Caki2 (cell line): ENCODE data around the gene TAX1BP1. TPM values are rescaled to one million over a fixed set of nuclear protein-coding genes. Genes with fewer than 3 reads are reported as not detected.
"Not testable (repeated sequence)": the region's sequence is repeated elsewhere in the genome, so short reads cannot be mapped to it uniquely, and the experiment has no call there.

Source experiments
- DNase-seq: peaks from one replicate; pipeline ENCODE4 v3.0.0-alpha.2; 2015; ENCODE audit warnings: low read depth
- in situ Hi-C: cut with HindIII; loops from 2 replicates; pipeline ENCODE4 v1.10.0; 2016; ENCODE audit warnings: low sequenced_read_pairs, low pct_unique_long_range_greater_than_20kb, mixed read lengths
- total RNA-seq: library from RNA; depleted of rRNA; stranded (reverse); fragments of >200 nt; shearing (Covaris generic); gene quantifications from 2 replicates; pipeline ENCODE4 v1.2.3, GENCODE V29; 2014; ENCODE audit warnings: low replicate concordance

TAX1BP1 gene
- total RNA-seq, 1 experiment from 2014 or later, result 29.7 TPM

DNA sequence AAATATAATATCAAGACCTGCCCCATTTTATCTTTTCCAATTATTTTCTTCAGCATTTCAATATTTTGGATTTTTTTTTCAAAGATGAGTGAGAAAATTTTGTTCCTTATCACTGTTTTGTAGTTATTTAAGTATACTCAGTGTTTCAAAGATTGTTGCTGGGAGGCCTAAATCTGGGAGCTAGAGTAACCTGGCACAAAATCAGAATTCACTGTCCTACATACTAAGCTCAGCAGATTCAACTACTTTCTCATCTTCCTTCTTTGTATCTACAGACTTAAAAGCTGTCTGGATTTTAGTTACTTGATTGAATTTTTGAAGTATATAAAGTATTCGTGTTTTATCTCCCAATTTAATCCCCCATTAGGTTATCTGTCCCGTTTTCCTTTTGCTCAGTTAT lies 85.9 kb downstream of the TAX1BP1 start:
- DNase-seq, result no peak
- in situ Hi-C loops, result no loop called here

DNA sequence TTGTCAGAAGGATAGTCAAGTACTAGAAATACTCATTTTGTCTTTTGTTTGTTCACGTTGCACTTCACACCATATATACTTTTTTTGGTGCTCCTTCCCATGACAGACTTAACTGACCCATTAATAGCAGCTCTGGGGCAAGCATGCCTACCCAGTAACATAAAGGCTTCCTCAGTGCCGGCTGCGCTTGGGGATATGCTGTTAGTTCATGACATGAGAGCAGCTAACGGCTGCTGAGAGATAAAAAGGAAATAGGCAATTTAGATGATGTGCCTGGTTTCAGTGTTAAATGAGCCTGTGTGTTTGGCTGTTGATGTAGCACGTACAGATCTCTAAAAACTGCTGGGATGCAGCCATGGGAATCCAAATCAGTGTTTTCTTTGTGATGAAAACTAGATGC lies 86.4 kb downstream of the TAX1BP1 start:
- no peak for DNase-seq
- in situ Hi-C loops, result no loop called here

DNA sequence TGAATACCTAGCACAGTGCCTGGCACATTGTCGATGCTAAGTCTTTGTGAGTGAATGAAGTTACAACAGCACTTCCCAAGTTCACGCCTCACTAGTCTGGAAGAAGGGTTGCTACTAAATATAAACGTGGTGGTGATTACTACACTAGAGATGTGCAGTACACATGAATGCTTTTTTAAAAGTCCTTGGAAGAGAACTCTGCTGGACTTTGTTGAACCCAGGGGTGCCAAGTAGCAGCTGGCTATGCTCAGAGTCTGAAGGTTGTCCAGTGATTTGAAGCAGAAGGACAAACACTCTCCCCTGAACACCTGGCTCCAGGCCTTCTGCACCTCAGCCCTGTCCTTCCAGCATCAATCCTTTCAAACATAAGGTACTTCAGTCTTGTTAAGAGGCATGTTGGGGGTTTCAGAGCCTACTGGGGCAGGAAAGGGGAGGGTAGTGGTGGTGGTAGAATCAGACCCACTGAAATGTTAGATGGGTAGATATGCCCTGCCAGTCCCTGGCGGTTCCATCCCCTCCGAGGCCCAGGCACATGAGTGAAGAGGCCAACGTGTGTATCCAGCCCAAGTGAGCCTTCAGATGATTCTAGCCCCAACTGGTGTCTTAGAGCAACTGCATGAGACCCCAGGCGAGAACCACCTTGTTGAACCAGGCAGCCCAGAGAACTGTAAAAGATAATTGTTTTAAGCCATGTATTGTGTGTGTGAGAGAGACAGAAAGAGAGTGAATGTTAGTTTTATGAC lies 94.4 kb downstream of the TAX1BP1 start:
- in situ Hi-C loops, result no loop called here
- DNase-seq, result no peak

DNA sequence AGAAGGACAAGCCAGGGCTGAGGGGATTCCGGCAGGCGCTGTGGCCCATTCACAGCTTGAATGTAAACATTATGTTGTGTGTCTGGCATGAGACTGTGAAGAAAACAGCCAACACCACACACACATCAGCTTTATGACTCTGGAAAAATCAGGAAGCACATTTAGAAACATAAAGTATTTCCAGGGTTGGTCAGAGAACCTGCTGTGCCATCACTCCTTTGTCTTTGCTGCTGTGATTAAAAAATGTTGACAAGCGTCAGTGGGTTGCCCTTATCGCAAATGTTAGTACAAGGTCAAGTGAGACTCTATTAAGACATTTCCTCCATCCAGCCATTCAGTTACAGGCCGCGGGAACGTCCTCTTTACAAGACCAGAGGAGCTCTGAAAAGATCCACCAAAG lies 95.4 kb downstream of the TAX1BP1 start:
- DNase-seq, result no peak
- in situ Hi-C loops, result no loop called here

DNA sequence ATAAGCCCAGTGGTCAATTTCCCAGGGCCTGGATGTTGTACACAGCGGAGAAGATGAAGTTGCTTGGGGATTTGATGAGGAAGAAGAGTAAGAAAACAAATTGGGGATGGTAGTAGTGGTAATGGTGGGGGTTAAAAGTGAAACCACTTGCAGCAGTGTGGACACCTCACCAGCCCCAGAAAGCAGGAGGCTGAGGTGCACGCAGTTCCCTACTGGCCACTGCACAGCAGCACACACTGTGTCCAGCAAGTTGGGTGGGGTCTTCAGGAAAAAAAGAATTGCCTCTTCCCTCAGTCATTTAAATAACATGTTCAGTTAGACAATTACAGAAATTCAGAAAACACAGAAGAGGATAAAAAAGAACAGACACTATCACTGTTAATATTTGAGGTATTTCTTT lies 96.6 kb downstream of the TAX1BP1 start:
- DNase-seq, result no peak
- in situ Hi-C loops, result no loop called here

DNA sequence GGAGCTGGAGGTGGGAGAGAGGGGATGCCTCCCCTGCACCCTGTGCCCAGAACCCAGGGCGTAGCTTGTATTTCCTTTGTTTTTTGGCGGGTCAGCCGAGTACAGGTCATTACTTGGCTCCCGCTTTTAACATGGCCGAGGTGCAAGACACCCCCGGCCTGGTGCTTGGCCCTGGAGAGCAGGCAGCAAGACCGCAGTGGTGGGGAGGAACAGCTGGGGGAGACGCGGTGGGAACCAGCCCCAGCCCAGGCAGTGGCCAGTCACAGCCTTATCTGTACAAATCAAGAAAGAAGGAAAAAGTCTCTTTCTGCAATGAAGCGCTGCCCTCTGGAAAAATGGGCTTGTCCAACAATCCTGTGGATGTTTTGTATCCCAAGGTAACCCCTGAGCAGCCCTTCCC lies 99.1 kb downstream of the TAX1BP1 start:
- in situ Hi-C loops, result no loop called here
- no peak for DNase-seq

DNA sequence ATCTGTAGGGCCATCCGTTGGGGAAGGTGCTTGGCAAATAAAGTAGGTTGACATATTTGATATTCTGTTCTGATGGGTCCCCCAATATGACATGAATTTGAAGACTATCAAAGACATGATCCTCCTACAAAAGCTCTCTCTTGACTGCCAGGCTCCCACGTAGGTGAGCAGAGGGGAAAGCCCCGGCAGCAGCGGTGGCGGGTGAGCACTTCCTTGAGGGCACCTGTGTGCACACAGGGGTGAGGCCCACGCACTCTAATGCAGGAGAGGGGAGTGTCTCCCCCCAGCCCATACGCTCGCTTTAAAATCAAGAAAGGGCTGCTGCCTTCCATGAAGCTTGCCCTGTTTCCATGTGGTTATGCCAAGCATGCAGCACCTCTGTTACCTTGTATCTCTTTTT lies 100.4 kb downstream of the TAX1BP1 start:
- in situ Hi-C loops, result no loop called here
- DNase-seq, result no peak

DNA sequence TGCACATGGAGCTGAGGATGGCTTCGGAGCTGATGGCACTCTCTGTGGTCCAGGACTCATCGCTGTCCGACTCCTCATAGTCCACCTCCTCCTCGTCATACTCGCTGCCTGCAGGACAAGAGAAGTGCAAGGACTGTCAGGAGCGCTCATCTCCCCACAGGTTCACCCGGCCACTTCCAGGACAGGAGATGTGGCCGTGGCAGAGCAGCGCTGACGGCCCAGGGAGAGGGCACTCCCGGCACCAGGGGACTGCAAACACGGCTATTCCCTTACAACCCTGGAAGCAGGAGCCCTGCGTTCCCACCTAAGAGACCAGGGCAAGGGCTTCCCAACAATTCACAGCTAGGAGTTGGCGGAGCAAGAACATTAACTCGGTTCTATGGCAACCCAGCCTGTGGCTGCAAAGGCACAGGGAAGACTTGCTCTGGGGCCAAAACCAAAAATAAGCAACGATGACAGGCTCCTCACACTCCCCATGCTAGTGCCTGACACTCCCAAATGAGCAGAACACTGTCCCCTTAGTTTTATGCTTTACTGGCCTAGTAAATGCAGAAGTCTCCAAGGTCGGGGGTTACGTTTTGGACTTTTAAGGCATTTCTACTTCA lies 100.9 kb downstream of the TAX1BP1 start:
- in situ Hi-C loops, result no loop called here
- no peak for DNase-seq

DNA sequence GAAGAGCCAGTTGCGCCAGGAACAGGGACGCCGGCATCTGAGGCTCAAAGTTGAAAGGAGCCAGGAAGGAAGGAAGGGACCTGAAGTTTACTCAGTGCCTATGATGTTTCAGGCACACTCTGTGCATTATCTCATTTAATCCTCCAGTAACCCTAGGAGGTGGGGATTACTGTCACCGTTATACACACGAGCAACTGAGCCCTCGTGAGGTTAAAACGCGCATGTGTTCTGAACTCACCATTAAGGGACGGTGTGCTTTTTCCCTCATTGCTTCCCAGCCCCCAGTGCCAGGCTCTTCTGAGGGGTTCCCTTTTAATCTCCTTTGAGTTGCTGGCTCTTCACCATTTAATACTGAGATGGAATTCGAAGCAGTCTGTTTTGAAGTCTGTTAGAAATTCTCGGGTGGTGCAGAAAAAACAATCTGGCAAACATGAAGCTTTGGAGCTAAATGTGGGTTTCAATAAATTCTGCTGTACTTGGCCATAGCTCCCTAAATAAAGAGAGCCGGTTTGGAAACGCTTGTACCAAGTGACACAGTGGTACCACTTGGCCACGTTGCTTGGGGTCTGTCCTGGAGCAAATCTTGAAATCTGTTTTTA lies 102.2 kb downstream of the TAX1BP1 start:
- in situ Hi-C loops, result no loop called here
- no peak for DNase-seq

DNA sequence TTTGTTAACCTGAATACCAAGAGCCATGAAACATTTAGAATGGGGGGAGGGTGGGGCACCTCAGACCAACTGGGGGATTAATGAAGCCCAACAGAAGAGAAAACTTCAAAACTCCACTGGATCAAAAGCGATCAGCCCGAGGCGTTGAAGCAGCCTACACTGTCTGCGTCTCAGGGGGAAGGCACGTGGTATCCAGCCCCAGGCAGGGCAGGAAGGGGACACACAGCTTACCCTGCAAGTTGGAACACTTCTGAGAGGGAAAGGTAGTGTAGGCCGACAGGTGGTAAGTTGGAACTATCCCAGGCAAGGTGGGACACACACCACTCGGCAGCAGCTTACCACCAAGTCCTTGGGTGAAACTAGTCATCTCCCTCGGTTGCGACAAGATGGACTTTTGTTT lies 102.9 kb downstream of the TAX1BP1 start:
- no peak for DNase-seq
- in situ Hi-C loops, result no loop called here

DNA sequence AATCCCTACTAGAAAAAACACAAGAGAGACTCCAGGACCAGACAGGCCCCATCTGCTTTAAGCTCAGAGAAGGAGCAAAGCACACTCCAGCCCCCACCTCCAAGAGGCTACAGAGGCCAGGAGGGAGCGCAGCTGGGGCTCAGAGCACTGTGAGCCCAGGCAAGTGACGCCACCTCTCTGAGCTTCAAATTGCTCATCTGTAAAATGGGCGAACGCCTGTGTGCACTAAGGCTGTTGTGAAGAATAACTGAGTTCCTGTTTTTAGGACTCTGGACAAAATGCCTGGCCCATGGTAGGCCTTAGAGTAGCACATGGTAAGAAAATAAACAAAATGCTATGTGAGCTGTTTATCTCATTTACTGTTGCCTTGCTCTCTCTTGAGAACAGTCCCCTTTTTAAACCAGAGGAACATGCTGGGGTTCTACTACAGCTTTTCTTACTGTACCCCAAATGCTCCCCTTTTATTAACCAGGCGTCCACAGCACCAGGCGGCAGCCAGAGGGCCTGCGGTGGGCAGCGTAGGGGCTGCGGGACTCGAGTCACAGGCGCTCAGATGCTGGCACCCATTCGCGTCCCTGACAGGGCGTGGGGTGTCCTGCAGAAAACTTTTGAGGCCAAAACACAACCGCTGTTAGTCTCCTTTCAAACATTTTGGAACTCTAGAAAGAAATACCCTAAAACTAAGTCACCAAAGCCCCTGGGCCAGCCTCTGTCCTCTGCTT lies 103.8 kb downstream of the TAX1BP1 start:
- no peak for DNase-seq
- in situ Hi-C loops, result no loop called here

DNA sequence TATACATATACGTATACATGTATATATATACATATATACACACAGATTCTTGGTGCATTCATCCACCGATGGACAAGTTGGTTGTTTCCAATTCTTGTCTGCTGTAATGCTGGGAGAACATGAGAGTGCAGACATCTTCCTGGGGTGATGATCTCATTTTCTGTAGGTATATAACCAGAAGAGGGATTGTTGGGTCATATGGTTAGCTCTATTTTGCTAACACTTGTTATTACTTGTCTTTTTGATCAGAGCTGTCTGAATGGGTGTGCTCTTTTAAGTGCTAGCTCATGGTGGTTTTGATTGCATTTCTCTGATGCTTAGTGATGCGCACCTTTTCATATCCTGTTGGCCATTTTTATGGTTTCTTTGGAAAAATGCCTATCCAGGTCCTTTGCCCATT lies 106.4 kb downstream of the TAX1BP1 start:
- no peak for DNase-seq

DNA sequence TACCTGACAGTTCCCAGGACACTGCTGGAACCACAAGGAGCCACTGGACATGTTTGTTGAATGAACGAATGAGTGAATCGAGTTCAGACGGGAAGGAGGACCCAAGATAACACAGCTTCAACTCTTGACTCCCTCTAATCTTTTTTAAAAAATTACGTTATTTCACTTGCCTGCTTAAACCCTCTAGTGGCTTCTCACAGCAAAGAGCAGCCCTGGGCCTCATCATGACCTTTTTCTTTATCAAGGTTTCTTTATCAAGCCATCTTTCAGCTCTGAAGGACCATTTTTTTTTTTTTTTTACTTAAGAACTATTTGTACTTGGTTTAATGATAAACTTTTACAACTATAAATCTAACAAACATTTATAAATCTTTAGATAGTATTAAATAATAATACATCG lies 110.6 kb downstream of the TAX1BP1 start:
- in situ Hi-C loops, result no loop called here
- no peak for DNase-seq

More for the DNA sequence above, 106.4 kb downstream of the TAX1BP1 start:
- in situ Hi-C loops, result no loop called here

DNA sequence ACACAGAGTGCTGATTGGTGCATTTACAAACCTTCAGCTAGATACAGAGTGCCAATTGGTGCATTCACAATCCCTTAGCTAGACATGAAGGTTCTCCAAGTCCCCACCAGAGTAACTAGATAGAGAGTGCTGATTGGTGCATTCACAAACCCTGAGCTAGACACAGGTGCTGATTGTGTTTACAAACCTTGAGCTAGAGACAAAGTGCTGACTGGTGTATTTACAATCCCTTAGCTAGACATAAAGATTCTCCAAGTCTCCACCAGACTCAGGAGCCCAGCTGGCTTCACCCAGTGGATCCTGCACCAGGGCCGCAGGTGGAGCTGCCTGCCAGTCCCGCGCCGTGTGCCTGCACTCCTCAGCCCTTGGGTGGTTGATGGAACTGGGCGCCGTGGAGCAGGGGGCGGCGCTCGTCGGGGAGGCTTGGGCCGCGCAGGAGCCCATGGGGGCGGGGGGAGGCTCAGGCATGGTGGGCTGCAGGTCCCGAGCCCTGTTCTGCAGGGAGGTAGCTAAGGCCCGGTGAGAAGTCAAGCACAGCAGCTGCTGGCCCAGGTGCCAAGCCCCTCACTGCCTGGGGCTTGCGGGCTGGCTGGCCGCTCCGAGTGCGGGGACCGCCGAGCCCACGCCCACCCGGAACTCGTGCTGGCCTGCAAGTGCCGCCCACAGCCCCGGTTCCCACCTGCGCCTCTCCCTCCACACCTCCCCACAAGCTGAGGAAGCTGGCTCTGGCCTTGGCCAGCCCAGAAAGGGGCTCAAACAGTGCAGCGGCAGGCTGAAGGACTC lies 116.9 kb downstream of the TAX1BP1 start:
- DNase-seq, in situ Hi-C loops: not testable (repeated sequence)

DNA sequence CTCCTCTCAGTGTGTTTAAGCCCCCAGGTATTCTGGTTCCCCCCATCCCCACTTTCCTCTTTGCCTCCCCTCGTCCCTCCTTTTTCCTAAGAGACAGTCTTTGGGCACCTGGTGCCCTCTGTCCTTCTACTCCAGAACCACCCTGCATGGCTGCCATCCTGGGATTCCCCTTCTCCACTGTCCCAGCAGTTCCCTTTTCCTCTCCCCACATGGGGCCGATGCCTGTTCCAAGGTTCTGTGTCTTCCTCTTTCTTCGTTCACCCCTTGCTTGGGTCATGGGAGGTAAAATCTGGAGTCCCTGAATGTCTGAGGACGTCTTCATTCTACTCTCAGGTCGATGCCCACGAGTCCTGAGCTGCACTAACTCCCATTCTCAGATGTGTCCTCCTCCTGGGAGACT lies 120.8 kb downstream of the TAX1BP1 start:
- in situ Hi-C loops, result no loop called here
- DNase-seq, result no peak

DNA sequence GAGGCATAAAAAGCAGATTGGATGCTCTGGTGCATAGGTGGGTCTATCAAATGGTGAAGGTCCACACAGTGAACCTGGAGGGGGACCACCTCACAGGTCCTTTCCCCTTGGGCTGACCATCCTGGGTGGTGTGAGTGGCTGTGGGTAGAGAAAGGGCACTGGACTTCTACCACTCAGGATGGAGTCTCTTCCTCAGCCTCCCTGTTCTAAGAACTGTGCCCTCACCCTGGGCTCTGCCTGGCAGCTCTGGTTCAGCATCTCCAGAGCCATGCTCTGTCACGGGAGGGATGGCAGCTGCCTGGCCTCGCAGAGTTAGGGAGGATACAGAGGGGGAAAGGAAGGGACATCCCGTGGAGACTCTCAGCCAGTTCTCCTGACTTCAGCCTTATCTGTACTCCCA lies 121.8 kb downstream of the TAX1BP1 start:
- in situ Hi-C loops, result no loop called here

DNA sequence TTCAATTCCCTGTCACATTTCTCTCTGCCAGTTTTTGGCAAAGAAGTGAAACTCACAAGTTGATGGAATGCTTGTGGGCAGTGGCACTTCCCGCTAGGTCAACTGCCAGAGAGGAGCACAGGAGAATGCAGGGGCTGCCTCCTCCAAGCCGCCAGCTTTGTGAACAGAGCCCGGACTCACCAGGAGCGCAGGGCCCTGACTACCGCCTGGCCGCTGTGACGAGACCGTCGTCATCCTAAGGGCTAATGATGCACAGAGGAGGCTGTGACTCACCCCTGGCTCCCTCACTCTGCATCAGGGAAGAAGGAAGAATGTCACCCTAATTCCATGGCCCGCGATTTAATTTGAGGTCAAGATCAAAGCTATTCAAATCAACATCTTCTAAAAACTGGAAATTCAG lies 123.9 kb downstream of the TAX1BP1 start:
- in situ Hi-C loops, result no loop called here
- peak; percentile 73 for DNase-seq

More for the DNA sequence above, 121.8 kb downstream of the TAX1BP1 start:
- DNase-seq, result no peak

DNA sequence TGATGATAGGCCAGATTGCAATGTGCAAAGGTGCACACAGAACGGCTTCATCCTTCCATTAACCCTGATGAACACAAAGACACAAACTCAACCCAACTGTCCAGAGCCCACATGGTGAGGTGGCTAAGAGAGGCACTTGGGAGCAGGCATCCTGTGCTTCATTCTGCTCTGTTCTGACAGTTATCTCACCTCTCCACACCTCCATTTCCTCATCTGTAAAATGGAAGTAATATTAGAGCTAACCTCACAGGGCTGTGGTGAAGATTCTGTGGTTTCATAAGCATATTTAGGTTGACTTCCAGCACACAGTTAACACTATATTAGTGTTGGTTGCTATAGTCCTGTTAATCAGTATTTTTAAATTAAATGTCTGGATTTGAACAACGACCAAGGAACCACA lies 126.3 kb downstream of the TAX1BP1 start:
- in situ Hi-C loops, result no loop called here
- no peak for DNase-seq
